Body of pancreas (tissue), 2 donors: ENCODE measurements around the gene RBMY1J. TPM values are rescaled to one million over a fixed set of nuclear protein-coding genes. Genes with fewer than 3 reads are reported as not detected.

Experiments used
- total RNA-seq, 2 donors: library from RNA; depleted of rRNA; stranded (reverse); fragments of >200 nt; gene quantifications; one replicate each; pipeline ENCODE4 v1.1.0, GENCODE V29; 2016

Gene RBMY1J
- total RNA-seq, 2 donors from 2014 or later: not detected

Other genes starting within 250 kb of the RBMY1J start
- not detected for gene RBMY1F, start 220.5 kb upstream of the RBMY1J start, total RNA-seq